Activated naive CD4-positive, alpha-beta T cell treated with anti-CD3 and anti-CD28 coated beads, Interleukin-2, amount 50 U/mL, for 72 hours (primary cell): Measurements from ENCODE around the gene MYRIP. TPM values are rescaled to one million over a fixed set of nuclear protein-coding genes. Genes with fewer than 3 reads are reported as not detected.
"Not testable (repeated sequence)": the region's sequence is repeated elsewhere in the genome, so short reads cannot be mapped to it uniquely, and the experiment has no call there.

Source experiments
- ATAC-seq, 2 donors: fragments of 150-1000 bp; cut with Tn5 transposase; 2 replicates each; pipeline ENCODE4 v1.10.0; 2021; ENCODE audit warnings: mild to moderate bottlenecking in 2 of 2, moderate library complexity in 2 of 2
- DNase-seq, 2 donors: peaks; one replicate each; pipeline ENCODE4 v3.0.0; 2021 to 2022; ENCODE audit warnings: low spot score in 2 of 2
- H3K27ac Mint-ChIP-seq, 2 donors: one replicate each; pipeline ENCODE4 v1.8.0; 2022; ENCODE audit warnings: mild to moderate bottlenecking in 2 of 2, mixed read lengths in 2 of 2
- H3K36me3 Mint-ChIP-seq, 2 donors: one replicate each; pipeline ENCODE4 v1.8.0; 2022; ENCODE audit warnings: mixed read lengths in 2 of 2
- H3K9me3 Mint-ChIP-seq, 2 donors: one replicate each; pipeline ENCODE4 v1.8.0; 2022; ENCODE audit warnings: mixed read lengths in 2 of 2
- total RNA-seq, 2 donors: library from RNA; stranded (reverse); gene quantifications; one replicate each; pipeline ENCODE4 v1.2.3, GENCODE V29; 2022

The MYRIP gene
- total RNA-seq, 2 donors from 2014 or later: not detected

DNA sequence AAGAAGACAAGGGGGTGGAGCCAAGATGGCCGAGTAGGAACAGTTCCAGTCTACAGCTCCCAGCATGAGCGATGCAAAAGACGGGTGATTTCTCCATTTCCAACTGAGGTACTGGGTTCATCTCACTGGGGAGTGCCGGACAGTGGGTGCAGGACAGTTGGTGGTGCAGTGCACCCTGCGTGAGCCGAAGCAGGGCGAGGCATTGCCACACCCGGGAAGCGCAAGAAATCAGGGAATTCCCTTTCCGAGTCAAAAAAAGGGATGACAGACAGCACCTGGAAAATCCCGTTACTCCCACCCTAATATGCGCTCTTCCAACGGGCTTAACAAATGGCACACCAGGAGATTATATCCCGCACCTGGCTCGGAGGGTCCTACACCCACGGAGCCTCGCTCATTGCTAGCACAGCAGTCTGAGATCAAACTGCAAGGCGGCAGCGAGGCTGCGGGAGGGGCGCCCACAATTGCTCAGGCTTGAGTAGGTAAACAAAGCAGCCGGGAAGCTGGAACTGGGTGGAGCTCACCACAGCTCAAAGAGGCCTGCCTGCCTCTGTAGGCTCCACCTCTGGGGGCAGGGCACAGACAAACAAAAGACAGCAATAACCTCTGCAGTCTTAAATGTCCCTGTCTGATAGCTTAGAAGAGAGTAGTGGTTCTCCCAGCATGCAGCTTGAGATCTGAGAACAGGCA, 324.6 kb downstream of the MYRIP start:
- ATAC-seq, H3K27ac Mint-ChIP-seq, DNase-seq: not testable (repeated sequence)
- peaks cover 7 to 18% of the 10 kb centered on the region in 2 donors for H3K9me3 Mint-ChIP-seq
- H3K36me3 Mint-ChIP-seq: peaks cover 15 to 19% of the 10 kb centered on the region in 2 donors

DNA sequence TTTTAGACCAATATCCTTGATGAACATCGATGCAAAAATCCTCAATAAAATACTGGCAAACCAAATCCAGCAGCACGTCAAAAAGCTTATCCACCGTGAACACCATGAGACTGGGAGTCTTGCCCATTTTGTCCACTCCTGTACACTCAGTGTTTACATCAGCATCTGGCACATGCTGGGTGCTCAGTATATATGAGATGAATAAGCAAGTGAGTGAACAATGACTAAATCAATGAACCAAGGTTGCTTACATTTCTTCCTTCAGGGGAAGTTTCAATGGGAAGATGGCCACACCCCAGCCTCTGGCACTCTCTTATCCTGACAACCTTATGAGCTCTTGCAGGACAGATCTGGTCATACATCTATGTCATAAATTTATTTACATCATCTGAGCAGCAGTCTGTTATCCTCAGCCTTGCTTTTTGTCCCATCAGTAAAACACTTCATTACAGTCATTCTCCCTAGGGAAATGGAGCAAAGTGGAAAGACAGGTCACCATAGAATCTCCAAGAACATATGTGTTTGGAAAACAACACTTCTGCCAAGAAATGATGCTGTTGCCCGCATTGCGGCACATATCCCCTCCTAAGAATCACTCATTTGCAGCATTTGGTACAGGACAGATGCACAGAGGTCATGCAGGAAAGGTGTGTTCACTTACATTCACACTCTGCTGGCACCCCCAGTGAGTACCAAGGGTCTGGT, 328.3 kb downstream of the MYRIP start:
- Mint-ChIP-seq H3K27ac (no peak overlapping the region), H3K36me3 (peaks cover 14 to 19% of the 10 kb centered on the region in 2 donors), H3K9me3 (peaks cover 10 to 26% of the 10 kb centered on the region in 2 donors)
- DNase-seq (no peak), ATAC-seq (no peak)

DNA sequence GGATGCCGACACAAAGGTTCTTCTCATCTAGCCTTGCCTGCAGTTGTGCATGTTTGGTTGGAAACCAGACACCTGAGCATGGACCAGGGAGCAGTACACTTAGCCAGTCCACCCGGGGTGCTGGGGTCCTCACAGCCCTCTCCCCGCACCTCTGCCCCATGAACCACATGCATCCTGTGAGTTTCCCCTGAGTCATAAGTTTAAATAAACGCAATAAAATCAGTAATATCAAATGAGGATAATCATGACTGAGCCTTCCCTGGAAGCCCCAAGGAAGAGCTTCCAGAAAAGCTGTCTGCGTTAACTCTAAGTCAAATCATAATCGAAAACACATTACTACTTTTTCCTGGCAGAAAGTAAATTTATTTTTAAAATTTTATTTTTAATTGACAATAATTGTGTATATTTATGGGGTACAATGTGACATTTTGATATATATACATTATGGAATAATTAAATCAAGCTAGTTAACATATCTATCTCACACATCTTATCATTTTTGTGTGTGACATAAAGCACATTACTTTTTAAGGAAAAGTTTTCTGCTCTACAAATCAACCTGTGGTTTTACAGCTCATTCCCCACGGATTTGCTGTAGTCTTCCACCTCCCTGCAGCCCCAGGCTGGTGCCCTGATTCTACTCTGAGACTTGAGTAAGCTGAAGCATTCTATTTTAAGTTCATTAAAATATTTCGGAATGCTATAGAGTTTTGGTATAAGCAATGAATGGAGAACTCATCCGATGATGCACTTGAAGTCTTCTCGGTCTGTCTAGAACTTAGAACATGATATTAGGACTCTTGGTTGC, 334.1 kb downstream of the MYRIP start:
- DNase-seq (no peak), ATAC-seq (no peak)
- no peak overlapping the region for H3K27ac Mint-ChIP-seq
- H3K9me3 Mint-ChIP-seq: peaks cover 3 to 9% of the 10 kb centered on the region in 2 donors
- H3K36me3 Mint-ChIP-seq: no peaks in the 10 kb centered on the region

DNA sequence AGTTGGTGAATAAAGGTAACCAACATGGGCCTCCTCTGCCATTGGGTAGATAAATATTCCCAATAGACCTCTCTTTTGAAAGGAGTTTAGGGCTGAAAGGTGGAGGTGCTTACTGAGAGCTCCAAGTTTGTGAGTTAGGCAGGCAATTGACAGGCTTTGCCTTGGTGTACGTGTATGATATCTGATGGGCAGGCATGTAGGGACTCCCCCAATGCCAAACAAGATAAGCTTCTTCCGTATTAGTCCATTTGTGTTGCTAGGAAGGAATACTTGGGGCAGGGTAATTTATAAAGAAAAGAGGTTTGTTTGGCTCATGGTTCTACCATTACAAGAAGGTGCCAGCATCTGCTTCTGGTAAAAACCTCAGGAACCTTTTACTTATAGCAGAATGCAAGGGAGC, 339.4 kb downstream of the MYRIP start:
- Mint-ChIP-seq H3K36me3 (no peaks in the 10 kb centered on the region), H3K9me3 (peaks cover 0 to 4% of the 10 kb centered on the region in 2 donors), H3K27ac (no peak overlapping the region)
- DNase-seq: no peak
- ATAC-seq: no peak

DNA sequence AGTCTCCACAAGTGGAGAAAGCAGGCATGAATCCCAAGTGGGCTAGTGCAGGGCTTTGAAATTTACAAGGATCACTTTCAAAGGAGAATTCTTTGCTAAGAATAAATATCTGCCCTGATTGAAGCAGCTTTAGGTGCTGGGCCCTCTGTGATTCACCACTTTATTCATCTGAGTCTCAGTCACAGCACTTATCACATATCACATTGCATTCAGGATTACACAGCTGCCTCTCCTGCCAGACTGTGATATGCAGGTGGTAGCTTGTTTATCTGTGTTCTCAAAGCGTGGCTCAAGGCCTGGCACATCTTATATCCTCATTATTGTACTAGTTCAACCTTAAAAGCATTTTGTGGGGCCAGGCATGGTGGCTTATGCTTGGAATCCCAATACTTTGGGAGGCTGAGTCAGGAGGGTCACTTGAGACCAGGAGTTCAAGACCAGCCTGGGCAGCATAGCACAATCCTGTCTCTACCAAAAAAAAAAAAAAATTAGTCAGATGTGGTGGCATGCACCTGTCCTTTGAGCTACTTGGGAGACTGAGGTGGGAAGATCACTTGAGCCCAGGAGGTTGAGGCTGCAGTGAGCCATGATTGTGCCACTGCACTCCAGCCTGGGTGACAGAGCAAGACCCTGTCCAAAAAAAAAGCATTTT, 343.2 kb downstream of the MYRIP start:
- DNase-seq: no peak
- Mint-ChIP-seq H3K27ac (no peak overlapping the region), H3K9me3 (peaks cover 0 to 4% of the 10 kb centered on the region in 2 donors), H3K36me3 (peaks cover 0 to under 1% of the 10 kb centered on the region in 2 donors)
- no peak for ATAC-seq

DNA sequence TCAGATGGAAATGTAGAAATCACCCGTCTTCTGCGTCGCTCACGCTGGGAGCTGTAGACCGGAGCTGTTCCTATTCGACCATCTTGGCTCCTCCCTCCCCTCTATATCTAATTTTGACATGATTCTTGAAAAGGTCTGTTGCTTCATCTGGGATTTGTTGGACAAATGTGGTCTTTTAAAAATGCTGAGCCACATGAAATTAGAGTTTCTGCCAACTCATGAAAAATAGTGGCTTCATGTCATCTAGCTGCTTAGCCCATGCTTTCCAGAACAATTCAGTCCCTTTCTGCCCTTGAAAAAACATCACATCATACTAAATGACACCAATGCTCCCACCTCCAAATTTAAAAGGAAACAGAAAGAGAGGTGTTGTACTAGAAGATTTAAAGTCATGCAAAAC, 351.5 kb downstream of the MYRIP start:
- ATAC-seq: no peak
- H3K9me3 Mint-ChIP-seq: peaks cover 17 to 22% of the 10 kb centered on the region in 2 donors

DNA sequence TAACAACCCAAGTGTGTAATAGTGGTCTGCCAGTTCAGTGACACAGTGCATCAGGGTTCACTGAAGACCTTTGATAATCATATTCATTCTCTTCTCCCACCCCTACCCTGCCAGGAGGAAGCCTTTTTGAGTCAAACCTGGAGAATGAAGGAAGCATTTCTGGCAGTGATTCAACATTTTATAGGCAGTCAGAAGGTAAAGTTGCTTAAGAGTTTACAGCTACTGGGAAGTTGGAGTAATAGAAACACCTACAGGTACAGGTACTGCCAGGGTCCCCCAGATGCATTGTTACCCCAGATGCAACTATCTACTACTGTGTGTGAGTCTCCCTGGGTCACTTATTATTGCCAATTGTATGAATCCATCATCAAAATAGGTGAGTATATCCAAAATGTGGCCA, 353.2 kb downstream of the MYRIP start:
- ATAC-seq: no peak
- peaks cover 19 to 27% of the 10 kb centered on the region in 2 donors for H3K36me3 Mint-ChIP-seq
- no peak for DNase-seq
- H3K9me3 Mint-ChIP-seq: peaks cover 17 to 22% of the 10 kb centered on the region in 2 donors
- no peak overlapping the region for H3K27ac Mint-ChIP-seq

More for the DNA sequence above, 351.5 kb downstream of the MYRIP start:
- Mint-ChIP-seq H3K27ac (no peak overlapping the region), H3K36me3 (peaks cover 19 to 27% of the 10 kb centered on the region in 2 donors)
- no peak for DNase-seq

DNA sequence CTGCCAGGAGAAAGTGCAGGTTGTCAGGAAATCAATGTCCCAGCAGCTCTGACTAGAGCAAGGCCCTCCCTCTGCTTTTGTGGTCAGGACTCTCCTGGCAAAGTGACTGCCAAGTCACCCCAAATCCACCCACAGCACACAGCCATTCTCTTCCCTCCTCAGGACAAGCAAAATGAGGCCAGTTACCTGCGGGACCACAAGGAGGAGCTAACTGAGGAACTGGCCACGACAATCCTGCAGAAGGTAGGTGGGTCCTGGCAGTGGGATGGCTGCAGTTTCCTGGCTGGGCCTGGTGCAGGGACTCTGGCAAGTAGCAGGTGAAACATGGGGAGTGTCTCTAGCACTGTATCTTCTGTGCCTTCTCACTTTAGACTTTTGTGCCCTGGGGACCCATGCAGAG, 357.6 kb downstream of the MYRIP start:
- Mint-ChIP-seq H3K9me3 (no peaks in the 10 kb centered on the region), H3K36me3 (no peaks in the 10 kb centered on the region), H3K27ac (no peak overlapping the region)
- no peak for DNase-seq
- no peak for ATAC-seq

DNA sequence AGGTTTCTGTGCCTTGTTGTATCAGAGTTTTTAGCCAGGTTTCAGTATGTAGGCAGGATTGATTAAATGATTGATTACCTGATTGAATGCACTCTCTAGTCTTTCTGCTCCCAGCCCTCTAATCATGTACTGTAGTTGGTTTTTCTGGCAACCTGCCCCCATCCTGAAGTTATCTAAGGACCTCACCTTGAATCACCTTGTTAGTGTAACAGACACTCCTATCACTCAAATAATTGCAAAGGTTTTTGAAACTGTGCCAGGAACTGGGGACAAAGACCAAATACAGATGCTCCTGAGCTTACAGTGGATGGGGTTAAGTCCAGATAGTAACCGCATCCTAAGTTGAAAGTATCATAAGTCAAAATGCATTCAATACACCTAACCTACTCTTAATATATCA, 358.5 kb downstream of the MYRIP start:
- Mint-ChIP-seq H3K27ac (no peak overlapping the region), H3K36me3 (no peaks in the 10 kb centered on the region), H3K9me3 (no peaks in the 10 kb centered on the region)
- DNase-seq (no peak), ATAC-seq (no peak)

DNA sequence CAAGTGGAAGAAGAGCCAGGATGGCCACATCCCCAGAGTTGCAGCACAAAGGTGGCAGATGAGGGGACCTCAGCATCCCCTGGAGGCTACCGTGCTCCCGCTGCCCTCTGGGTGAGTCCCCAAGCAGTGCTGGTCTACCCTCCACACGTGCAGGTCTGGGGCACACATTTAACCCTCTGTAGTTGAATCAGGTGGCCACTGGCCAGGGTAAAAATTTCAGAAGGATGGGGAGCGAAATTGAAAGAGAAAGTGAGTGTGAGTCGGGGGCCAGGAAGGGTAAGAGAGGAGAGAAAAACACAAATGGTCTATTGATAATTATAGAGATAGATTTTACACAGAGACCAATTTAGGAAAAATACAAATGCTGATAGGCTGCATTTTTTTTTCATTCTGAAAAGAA, 360.6 kb downstream of the MYRIP start:
- peak overlapping the region in 1 of 2 donors; percentile 57 for H3K27ac Mint-ChIP-seq
- H3K9me3 Mint-ChIP-seq: no peaks in the 10 kb centered on the region
- no peak for DNase-seq
- no peak for ATAC-seq
- H3K36me3 Mint-ChIP-seq: no peaks in the 10 kb centered on the region

DNA sequence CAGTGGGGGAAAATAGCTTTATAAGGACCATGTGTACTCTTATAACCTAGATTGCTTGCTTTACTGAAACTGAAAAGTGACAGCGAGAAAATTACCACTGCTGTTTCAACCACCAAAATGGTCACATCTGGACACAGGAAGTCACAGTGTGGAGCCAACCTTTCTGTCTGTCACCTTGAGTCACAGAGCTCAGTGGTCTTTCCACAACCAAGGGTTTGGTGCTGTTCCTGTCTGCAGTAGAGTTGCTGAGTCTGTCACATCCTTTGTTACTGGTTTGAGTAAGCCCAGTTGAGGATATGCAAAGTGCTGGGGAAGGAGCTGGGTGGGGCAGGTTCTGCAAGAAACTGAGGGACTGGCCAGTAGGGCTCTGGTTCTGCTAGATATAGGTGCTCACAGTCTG, 361.0 kb downstream of the MYRIP start:
- Mint-ChIP-seq H3K27ac (no peak overlapping the region), H3K9me3 (no peaks in the 10 kb centered on the region), H3K36me3 (no peaks in the 10 kb centered on the region)
- DNase-seq (no peak), ATAC-seq (peak; percentile 55 to 90)

DNA sequence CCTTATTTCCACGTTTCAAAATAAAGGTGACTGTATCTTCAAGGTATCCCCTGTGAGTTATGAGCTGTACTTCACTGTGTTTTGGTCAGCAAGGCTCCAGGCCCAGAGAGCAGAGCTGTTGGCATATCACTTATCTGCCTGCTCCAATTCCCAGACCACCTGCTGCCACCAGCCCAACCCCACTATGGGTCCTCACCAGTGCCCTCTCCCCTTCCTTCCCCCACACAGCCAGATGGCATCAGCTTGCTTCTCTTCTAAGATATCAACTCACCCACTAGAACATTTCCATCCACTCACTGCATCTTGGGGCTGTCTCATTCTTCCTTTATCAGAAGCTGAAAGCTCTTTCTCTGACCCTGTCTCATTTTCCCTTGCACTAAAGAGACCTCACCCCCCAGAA, 363.2 kb downstream of the MYRIP start:
- no peaks in the 10 kb centered on the region for H3K36me3 Mint-ChIP-seq
- ATAC-seq (no peak), DNase-seq (no peak)
- H3K9me3 Mint-ChIP-seq: no peaks in the 10 kb centered on the region
- no peak overlapping the region for H3K27ac Mint-ChIP-seq

DNA sequence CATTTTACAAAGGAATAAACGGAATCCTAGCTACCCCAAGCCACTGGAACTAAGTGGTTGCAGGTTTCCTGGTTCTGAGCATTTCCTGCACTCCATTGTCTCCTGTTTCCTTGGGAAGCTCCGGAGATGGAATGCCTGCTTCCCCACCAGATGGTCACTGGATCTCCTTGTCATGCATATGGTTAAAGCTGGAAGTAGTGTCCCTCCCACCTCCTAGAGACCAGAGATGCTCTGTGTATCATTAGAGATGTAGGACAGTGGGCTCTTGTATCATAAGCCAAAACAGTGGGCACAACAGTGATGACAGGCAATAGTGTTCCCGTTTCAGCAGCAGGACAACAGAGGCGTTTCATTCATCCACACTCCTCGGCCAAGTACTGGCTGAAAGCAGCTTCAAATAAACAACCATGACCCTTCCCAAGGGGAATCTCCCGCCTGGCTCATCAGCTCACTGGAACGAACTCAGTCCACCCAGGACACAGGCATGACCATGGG, 363.9 kb downstream of the MYRIP start:
- ATAC-seq: no peak
- no peaks in the 10 kb centered on the region for H3K9me3 Mint-ChIP-seq
- no peak for DNase-seq
- no peak overlapping the region for H3K27ac Mint-ChIP-seq
- no peaks in the 10 kb centered on the region for H3K36me3 Mint-ChIP-seq

DNA sequence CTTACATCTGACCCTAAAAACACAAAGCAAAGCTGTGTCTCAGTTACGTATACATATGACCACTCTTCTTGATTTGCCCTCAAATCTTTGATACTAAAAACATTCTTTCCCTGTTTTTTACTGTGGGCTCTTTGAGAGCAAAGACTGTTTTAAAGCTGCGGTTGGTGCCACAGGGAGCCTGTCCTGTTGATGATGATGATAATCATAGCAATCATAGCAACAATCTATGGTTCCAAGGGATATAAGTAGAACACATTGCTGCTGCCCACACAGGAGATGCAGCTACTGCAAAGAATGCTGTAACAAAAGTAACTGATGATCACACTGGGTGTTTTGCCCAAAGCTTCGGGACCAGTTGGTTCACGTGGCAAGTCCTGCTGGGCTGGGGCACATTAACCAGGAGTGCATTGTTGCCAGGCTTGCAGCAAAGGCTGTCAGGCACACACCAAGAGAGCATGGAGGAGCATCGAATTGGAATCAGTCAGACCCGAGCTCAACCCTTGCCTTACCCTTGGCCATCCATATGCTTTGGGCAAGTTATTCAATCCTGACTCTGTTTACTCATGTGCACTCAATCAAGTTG, 368.7 kb downstream of the MYRIP start:
- Mint-ChIP-seq H3K27ac (no peak overlapping the region), H3K9me3 (no peaks in the 10 kb centered on the region), H3K36me3 (no peaks in the 10 kb centered on the region)
- DNase-seq (no peak), ATAC-seq (no peak)

DNA sequence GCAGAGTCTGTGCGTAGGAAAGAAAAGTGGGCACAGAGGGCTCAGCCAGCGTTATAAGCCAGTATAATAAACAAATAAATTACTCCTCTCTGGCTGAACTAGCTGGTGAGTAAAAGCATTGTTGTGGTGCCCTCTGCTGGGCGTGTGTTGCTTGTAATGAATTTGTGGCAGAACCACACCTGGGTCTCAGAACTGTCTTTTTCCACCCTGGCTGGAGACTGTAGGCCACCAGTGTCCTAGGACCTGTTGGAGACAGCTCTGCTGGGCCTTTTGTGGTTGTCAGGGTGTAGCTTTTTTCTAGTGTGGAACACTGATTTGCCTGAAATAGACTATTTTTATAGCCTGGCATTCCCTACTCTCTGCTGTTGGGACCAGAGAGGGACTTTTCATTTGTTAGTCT, 369.6 kb downstream of the MYRIP start:
- peak in 1 of 2 donors; percentile 52 for ATAC-seq
- H3K36me3 Mint-ChIP-seq: no peaks in the 10 kb centered on the region
- H3K27ac Mint-ChIP-seq: no peak overlapping the region
- peak in 1 of 2 donors; percentile 59 for DNase-seq
- no peaks in the 10 kb centered on the region for H3K9me3 Mint-ChIP-seq

DNA sequence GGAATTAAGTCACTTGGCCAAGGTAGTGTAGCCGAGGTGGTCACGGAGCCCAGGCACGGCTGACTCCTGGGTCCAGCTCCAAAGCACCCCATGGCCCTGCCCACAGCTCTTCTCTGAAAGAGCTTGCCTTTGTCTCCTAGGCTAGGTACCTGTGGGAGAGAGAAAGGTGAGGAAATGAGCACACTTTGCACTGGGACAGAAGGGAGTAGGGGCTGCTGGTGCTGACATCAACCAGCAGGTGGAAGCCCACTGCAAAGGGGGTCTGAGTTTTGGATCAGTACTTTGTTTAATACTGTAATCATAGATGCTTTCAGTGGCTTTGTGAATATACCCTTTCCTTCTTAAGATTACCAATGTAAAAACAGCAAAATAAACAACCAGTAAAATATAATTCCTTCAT, 371.8 kb downstream of the MYRIP start:
- Mint-ChIP-seq H3K36me3 (no peaks in the 10 kb centered on the region), H3K9me3 (no peaks in the 10 kb centered on the region), H3K27ac (no peak overlapping the region)
- ATAC-seq: no peak
- no peak for DNase-seq
